Glomerular visceral epithelial cell (primary cell): ENCODE data around the gene ZNF865.
A peak's percentile ranks its signal among the peaks of the same experiment; 100 is the strongest.
"Not testable (repeated sequence)": the region's sequence is repeated elsewhere in the genome, so short reads cannot be mapped to it uniquely, and the experiment has no call there.

Source experiments
- DNase-seq: peaks from one replicate; pipeline ENCODE4 v3.0.0-alpha.2; 2016; ENCODE audit errors: extremely low spot score

The ZNF865 gene

DNA sequence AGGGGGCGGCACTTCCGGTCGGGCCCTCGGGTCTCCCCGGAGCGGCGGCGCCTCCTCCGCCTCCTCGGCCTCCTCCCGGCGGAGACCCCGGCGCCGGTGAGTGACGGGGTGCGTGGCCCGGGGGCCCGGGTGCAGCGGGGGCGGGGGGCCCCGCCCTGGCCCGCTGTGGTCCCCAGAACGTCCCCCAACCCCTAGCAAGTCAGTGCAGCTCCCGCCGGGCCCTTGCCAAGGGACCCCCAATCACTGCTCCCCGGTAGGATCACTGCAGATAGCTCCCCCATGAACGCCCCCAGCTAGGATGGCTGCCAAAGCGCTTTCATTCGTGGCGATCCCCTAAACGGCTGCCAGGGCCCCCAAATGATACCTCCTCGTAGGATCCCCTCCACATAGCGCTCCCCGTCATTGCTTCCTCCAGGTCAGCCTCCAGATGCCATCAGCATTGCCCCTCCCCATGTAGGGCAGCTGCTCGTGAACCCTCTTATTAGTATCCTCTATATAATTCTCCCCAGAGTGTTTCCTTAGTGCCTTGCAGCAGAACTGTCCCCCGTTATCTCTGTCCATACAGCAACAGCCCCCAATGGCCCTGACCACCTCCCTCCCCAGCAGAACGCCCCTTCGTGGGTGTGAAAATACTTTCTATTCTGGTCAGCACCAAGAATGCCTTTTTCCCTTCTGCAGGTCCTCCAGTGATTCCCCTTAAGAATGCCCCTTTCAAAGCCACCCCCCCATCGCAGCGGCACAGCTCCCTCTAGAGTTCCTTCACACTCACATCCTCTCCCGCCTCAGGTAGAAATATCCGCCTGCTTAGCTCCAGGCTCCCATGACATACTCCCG is at the start of gene ZNF865:
Gene ZNF865 (plus strand): TSS at position 11 of the 834 bp plus-strand sequence. CDS start 7,972 bp downstream, outside the sequence.
- peak; percentile 89 for DNase-seq

DNA sequence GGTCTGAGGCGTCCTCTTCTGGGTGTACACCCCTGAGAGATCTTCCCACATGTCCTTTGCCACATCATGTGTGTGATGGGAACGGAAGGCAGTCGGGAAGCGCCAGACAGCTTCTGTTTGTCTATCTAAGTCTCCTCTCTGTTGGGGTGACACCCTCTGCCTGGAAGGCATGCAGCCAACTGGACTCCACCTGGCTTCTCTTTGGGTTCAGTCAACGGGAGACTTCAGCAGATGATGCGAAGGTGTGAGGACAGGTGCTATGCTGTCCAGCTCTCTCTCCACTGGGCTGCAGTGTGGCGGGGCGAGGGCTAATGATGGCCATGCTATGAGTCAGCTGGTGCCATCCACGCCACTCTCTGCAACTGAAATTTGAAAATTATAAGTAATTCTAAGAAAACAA is 45.8 kb upstream of the ZNF865 start:
- DNase-seq: no peak

- DNase-seq: no peak
These were observed 42.2 kb upstream of the ZNF865 start for GRCh38 chr19:55563261-55563690.

- DNase-seq: no peak
These were observed 38.6 kb upstream of the ZNF865 start for GRCh38 chr19:55566823-55567222.

- DNase-seq: no peak
These were observed 37.6 kb upstream of the ZNF865 start for GRCh38 chr19:55567708-55568328.

DNA sequence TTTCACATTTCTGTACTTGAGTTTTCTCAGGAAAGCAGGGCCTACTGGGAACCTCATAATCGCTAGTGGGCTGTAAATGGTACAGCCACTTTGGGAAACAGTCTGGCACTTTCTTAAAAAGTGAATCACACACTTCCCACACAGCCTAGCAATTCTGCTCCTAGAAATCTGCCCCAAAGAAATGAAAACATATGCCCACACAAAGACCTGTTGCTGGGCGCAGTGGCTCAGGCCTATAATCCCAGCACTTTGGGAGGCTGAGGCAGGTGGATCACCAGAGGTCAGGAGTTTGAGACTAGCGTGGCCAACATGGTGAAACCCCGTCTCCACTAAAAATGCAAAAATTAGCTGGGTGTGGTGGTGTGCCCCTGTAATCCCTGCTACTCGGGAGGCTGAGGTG is 36.0 kb upstream of the ZNF865 start:
- not testable (repeated sequence) for DNase-seq

- DNase-seq: not testable (repeated sequence)
These were observed 31.5 kb upstream of the ZNF865 start for GRCh38 chr19:55573929-55574328.

DNA sequence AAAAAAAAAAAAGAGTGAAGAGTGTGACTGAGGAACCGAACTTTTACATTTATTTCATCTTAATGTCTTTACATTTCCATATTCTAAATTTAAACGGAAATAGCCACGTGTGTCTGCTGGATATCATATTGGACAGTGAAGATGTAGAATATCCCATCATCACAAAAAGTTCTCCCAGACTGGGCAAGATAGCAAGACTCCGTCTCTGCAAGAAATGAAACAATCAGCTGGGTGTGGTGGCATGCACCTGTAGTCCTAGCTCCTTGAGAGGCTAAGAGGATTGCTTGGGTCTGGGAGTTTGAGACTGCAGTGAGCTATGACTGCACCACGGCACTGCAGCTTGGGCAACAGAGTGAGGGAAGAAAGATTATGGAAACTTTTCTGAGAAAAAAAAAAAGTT is 28.7 kb upstream of the ZNF865 start:
- DNase-seq: no peak

GRCh38 chr19:55578031-55578760 is 27.3 kb upstream of the ZNF865 start:
- DNase-seq: no peak

DNA sequence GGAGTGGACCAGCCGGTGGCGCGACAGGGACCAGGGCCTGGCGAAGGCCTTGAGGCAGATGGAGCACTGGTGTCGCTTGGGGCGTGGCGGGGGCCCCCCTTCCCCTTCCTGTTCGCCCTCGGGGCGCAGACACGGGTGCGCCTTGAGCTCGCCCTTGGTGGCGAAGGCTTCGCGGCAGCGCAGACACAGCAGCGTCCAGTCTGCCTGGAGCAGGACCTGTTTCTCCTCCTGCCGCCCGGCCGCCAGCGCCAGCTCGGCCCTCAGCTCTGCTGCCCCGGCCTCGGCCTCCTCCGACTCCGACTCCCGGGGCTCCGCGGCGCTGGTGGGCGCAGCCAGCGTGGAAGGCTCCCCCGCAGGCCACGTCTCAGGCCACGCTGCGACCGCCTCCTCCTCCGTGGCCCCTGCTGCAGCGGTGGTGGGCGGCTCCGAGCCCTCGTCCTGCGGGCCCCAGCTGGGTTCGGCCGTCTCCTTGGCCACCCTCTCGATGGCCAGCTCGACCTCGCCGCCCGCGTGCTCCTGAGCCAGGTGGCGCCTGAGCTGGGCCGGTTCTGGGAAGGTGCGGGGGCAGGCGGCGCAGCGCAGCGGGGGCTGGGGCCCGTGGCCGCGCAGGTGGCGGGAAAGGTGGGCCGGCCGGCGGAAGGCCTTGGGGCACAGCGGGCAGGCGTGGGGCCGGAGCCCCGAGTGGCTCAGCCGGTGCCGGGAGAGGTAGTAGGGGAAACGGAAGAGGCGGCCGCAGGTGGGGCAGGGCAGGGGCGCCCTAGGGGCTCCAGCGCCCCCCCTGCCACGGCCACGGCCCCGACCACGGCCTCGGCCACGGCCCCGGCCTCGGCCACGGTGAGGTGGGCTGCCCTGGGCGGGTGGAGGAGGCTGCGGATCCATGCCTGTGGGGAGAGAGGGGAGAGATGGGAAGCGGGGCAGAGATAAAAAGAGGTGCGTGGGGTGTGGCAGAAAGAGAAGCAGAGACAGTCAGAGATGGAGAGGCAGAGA is 26.4 kb upstream of the ZNF865 start:
- no peak for DNase-seq

DNA sequence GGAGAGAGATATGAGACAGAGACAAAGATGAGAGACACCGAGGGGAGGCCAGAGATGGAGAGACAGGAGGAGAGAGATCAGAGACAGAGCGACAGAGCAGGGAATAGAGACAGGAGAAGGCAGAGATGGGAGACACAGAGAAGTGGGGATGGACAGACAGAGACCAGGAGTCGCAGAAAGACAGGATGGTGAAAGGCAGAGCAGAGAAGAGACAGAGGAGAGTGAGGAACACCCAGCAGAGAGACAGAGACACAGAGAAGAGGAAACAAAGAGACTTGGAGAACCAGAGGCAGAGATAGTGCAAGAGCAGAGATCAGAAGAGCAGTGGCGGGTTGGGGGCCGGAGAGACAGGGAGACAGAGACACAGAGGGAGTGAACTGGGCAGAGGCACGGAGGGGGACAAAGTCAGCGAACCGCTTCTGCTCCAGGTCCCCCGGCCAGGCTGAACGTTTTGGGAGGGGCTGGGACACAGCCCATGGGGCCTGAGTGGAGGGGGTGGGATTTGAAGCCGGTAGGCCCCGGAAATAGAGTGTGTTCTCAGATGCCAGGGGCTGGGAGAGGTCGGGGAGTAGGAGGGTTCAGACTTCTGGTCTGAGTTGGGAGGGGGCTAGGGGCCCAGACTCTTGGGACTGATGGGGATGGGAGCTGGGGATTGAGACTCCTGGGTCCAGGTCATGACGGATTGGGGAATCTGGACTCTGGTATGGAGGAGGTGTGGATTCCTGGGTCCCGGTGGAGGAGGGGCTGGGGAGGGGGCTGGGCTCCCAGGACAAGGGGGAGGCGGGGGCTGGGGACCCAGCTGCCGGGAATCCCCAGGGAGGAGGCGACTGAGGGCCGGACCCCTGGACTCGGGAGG is 25.5 kb upstream of the ZNF865 start:
- peak; percentile 42 for DNase-seq

GRCh38 chr19:55580628-55581144 is 24.8 kb upstream of the ZNF865 start, which contains the start of gene ZNF579:
TSS of gene ZNF579 (minus strand) at chr19:55580848. CDS start at chr19:55579639, 1,209 bp downstream.
- peak; percentile 91 for DNase-seq

DNA sequence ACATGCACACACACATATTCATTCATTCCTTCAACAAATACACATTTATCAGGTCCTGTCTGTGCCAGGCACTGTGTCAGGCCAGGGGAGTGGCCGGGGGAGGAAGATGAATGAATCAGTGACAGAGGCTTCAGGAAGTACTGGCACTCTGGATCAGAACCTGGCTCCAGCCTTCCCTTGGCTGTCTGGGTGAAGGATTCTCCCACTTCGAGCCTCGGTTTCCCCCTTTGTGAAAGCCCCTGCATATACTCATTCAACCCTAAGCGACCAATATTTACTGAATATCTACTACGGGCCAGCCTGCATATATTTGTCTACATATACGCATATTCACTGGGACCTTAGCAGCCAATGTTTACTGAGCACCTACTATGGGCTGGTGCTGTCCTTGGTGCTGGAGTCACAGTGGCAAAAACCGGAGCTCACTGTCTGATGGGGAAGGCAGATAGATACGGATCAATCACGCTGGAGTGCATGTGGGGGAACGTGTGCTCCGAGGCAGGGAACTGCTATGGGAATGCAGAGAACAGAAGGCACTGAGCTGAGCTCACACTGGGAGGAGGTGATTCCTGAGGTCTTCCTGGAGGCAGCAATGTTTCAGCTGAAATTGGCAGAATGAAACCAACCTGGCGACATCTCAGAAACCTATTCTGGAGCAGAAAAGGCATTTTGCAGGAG is 24.2 kb upstream of the ZNF865 start:
- peak; percentile 24 for DNase-seq

DNA sequence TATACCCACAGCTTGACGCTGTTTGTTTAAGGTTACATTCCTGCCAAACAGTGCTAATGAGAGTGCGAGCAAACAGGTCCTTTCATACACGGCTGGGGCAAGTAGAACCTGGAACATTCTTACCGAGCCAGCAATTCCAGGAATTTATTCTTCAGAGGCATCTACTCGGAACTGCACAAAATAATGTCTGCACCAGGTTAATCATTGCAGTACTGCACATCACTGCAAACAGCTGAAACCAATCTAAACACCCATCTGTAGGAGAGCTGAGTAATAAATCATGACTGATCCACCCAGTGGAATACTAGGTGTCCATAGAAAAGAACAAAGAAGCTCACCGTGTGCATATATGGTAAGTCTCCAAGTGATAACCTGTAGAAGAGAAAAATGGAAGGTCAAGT is 23.6 kb upstream of the ZNF865 start:
- DNase-seq: peak; percentile 81

DNA sequence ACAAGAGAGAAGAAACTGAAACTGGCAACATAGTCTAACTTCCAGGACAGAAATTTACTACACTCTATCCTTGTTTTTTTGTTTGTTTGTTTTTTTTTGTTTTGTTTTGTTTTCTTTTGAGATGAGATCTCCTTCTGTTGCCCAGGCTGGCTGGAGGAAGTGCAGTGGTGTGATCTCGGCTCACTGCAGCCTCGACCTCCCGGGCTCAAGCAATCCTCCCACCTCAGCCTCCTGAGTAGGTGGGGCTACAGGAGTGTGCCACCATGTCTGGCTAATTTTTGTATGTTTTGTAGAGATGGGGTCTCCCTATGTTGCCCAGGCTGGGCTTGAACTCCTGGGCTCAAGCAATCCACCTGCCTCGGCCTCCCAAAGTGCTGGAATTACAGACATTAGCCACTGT is 23.2 kb upstream of the ZNF865 start:
- not testable (repeated sequence) for DNase-seq

GRCh38 chr19:55583897-55584296 is 21.6 kb upstream of the ZNF865 start:
- DNase-seq: not testable (repeated sequence)

- DNase-seq: no peak
These were observed 20.6 kb upstream of the ZNF865 start for GRCh38 chr19:55584871-55585270.

DNA sequence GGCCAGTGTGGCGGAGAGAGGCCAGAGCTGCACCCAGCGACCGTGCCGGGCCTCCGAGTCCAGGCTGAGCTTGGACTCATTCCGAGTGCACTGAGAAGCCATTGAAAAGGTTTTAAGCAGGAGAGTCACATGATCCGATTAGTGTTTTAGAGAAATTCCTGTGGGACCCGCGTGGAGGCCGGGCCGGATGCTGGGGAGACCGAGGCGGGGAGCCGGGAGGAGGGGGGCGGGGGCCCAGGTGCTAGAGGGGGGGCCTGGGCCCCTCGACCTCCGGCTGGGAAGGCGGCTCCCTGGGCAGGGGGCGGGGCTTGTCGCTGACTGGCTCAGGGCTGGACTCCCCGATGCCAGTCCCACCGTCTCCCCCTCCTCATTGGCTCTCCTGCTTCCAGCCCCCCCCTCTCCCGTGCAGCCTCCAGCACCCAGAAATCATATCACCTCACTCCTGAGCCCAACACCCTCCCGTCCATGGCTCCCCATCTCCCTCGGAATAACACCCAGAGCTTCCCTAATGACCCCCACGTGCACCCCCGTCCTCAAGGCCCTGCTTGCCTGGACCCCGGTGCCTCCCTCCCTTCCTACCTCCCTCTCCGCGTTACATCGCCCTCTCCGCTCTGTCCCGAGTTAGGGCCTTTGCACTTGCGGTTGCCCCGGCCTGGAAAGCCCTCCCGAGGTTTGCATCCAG is 19.6 kb upstream of the ZNF865 start:
- peak; percentile 91 for DNase-seq
